Frontal cortex (tissue), 4 donors: ENCODE data around the gene LSS. TPM values are rescaled to one million over a fixed set of nuclear protein-coding genes. Genes with fewer than 3 reads are reported as not detected.

Experiments used
- DNase-seq, 2 donors: peaks; one replicate each; pipeline ENCODE4 v3.0.0; 2012; ENCODE audit warnings: low spot score in 2 of 2
- FAIRE-seq: peaks from 2 replicates; lab custom pipeline; 2012; peaks lifted over from hg19 to GRCh38; lab: Jason Lieb, UNC
- total RNA-seq: library from RNA; depleted of rRNA; stranded (reverse); fragments of >200 nt; gene quantifications from one replicate; pipeline ENCODE4 v1.2.3, GENCODE V29; 2014
- donor health status: control.
- donor health status: control.
- donor health status: control.

The LSS gene
- total RNA-seq, 1 donor from 2014 or later, result 39.5 TPM

GRCh38 chr21:46221664-46222435, 6.7 kb downstream of the LSS start:
- no peak for DNase-seq
- FAIRE-seq, result no peak

- FAIRE-seq (no peak), DNase-seq (no peak)
Measured at GRCh38 chr21:46220847-46221246, 7.7 kb downstream of the LSS start.

- no peak for DNase-seq
Measured at GRCh38 chr21:46220275-46220810, 8.2 kb downstream of the LSS start.

DNA sequence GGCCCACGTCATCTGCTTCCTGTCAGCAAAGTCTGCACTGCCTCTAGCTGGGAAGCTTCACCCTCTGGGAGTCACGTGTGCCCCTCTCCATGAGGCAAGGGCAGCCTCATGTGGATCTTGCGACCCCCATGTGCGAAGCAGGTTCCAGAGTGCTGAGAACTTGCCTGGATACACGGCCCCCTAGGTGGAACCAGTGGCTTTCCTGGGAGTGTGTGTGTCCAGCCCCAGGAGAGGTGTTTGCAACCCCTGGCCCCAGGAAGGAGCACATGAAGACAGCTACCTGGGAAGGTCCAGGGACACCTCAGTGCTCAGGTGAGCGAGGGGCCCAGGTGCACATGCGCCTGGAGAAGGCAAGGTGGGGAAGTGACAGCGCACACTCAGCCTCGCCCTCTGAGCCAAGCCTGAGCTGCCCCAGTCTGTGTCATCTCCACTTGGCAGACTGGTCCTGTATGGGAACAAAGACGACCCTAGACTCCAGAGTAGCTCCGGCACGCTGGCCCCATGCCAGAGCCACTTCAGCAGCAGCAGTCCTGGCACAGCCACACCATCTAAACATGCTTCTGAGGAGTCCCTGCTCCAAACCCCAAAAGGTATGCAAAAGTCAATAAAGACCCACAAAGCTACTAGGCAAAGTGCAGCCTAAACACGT, 8.9 kb downstream of the LSS start:
- no peak for DNase-seq

More at GRCh38 chr21:46220275-46220810, 8.2 kb downstream of the LSS start:
- no peak for FAIRE-seq

GRCh38 chr21:46218906-46219590, 9.5 kb downstream of the LSS start:
- FAIRE-seq (no peak), DNase-seq (no peak)

More for the DNA sequence above, 8.9 kb downstream of the LSS start:
- no peak for FAIRE-seq

DNA sequence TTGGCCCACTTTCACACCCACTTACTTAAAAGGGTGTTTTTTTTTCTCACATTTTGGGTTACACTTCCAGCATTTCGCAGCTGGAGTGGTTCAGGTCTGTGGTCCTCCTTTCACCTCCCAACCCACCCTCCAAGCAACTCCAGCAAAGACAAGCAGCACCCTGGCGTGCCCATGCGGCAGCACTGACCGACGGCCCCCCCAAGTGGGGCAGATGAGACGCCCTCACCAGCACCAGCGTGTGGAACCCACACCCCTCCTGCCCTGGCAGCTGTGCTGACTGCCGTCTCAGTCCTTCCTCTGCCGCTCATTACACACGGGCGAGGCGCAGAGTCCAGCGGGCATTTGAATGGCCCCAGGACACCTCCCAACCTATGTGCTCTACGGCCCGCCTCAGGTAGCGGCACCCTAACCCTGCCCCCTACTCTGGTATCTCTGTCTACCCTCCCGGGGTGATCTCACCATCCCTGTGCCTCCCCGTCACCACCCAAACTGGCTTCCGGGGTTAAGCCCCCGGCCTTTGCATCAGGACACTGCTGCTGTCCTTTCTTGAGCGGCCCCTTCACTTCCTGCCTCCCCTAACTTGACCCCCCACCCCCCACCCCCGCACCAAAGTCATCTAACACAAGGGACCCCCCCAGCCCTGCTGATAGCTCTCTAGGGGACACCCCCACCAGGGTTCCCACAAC, 10.9 kb downstream of the LSS start:
- FAIRE-seq (no peak), DNase-seq (no peak)

DNA sequence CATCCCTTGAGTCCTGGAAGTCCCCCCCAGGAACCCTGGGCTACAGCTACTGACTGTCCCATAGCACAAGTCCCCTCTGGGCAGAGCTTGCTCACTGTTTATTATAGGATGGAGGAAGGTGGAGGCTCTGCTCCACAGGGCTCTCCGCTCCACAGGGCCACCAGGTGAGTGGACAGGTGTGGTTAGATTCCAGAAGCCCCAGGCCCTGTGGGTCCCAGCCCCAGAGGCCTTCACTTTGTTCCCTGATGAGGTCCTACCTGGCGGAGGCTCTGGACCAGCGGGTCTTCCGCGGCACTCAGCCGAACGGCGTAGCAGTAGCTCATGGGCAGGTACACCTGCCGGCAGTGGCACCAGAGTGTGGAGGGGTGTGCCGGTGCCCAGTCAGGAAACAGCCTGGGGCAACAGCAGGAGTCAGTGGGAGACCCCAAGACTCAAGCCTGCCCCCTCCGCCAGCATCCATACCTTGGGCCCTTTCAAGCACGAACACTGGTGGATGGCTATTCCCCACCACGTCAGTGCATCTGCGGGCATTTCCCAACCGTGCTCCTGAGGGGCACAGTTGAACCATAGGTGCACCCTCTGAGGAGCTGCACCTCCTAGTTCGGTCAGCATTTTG, 12.3 kb downstream of the LSS start:
- no peak for DNase-seq

GRCh38 chr21:46215436-46216131, 13.0 kb downstream of the LSS start:
- DNase-seq (no peak), FAIRE-seq (no peak)

More for the DNA sequence above, 12.3 kb downstream of the LSS start:
- no peak for FAIRE-seq

DNA sequence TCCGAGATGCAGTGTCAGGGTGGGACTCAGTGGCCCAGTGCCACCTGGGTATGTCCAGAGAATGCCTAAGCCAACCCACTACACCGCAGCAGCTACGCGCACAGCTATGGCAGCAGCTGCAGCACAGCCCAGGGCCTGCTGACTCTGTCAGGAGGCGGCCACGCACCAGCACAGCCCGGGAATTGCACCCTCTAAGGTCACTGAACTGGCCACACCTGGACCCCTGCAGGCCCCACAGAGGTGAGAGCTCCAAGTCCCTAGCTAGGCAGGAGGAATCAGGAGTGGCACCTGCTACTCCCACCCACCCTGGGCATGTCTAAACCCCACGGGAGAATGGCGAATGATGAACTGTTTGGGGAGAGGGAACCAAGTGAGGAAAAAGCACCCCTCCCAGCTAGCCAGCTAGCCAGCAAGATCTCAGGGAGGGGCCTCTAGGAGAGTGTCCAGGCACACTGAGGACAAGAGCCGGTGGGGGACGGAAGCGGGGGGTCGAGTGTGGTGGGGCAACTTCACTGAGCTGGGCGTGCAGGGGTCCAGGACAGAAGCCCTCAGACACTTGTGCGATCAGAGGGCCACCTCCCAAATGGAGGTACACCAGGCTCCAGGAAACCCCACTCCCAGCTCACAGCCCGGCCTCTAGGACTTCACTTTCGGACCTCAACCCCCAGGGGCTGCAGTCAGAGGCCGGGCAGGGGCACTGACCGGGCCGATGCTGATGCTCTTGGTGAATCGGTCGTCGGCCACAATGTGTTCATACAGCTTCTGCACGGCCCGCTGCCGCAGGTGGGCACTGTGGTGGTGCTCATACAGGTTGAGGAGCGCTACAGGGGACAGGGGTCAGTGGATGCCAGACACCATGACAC, 13.9 kb downstream of the LSS start:
- FAIRE-seq (no peak), DNase-seq (no peak)

GRCh38 chr21:46213620-46214286, 14.8 kb downstream of the LSS start:
- FAIRE-seq (no peak), DNase-seq (no peak)

DNA sequence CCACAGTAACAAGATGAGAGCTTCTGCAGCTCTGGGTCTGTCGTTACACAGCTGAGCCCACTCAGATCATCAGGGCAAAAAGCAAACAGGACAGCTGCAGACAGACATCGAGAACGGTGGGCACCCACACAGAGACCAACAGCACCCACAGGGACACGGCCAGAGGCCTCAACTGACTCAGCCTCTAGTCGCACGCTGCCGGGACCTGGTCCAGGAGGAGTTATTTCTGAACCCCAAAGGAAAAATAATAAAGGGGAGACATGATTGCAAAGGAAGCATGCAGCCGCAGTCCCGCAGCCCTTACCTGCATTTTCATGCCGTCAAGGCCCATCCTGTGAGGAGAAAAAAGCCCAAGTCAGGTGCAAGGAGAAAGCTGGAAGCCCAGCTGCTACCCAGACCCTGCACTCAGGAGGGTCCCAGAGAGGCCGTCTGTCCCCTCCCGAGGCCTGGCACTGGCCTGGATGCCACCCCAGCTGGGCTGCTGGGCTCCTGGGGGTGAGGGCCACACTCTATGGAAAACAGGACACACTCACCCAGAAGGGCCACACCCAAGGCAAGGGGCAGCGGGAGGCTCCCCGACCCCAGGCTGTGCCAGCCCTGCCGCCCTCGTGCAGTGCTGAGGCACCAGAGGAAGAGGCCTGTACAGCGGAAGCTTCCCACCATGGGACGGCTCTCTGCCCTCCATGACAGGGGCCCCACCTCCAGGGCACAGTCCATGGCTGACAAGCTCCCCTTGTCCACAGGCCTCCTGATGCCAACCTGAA, 15.7 kb downstream of the LSS start:
- DNase-seq (no peak), FAIRE-seq (no peak)

GRCh38 chr21:46211786-46212720, 16.5 kb downstream of the LSS start:
- DNase-seq, result no peak
- no peak for FAIRE-seq

DNA sequence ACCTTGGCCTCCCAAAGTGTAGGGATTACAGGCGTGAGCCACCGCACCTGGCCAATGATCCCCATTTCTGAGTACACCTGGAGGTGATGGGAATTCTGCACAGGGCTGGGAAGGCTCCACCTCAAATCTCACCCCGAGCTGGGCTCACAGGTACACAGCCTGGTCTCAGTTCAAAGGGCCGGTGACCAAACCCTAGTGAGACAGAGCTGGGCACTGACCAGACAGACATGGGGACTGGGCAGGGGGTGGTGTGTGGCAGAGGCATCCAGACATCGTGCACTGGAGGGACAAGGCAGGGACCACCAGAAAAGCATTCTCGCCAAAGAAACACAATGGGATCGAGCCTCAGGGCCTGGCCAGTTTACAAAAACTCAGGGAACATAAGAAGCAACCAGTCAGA, 17.2 kb downstream of the LSS start:
- FAIRE-seq, result no peak
- no peak for DNase-seq

GRCh38 chr21:46210378-46211136, 18.0 kb downstream of the LSS start:
- DNase-seq (no peak), FAIRE-seq (no peak)
